IMR-90 (cell line): Measurements from ENCODE around the gene CES1. TPM values are rescaled to one million over a fixed set of nuclear protein-coding genes. Genes with fewer than 3 reads are reported as not detected.

Experiments used
- ATAC-seq: fragments of 200-7000 bp; cut with Tn5 transposase; 2 replicates; pipeline ENCODE4 v1.9.1; 2020; ENCODE audit warnings: low read depth, mild to moderate bottlenecking, moderate library complexity
- BruUV-seq: library from RNA; stranded (reverse); fragments of 400-500 nt; replicated peaks from 2 replicates; lab custom pipeline; 2021; lab: Mats Ljungman, UMichigan
- CTCF ChIA-PET: fragments of 300-600 bp; formaldehyde crosslinking; extraction: SDS; loops from one replicate; lab custom pipeline; 2021; ENCODE audit warnings: antibody characterized with exemption; lab: Yijun Ruan, JAX
- POLR2A ChIA-PET: fragments of 300-600 bp; sonication (Branson Sonifier 250); formaldehyde crosslinking; loops from one replicate; lab custom pipeline; 2022; ENCODE audit warnings: antibody characterized with exemption; ENCODE audit not compliant: unreplicated experiment; lab: Charles Lee
- DNase-seq: peaks from one replicate; pipeline ENCODE4 v3.0.0; 2013
- H2AFZ ChIP-seq: replicated peaks from 2 replicates; pipeline ENCODE3; 2013; ENCODE audit warnings: low read length, mild to moderate bottlenecking; ENCODE audit not compliant: poor library complexity
- H2AK5ac ChIP-seq: 2 replicates; pipeline ENCODE4 v1.6.1; 2013; ENCODE audit warnings: low read depth, low read length, inconsistent platforms
- H2AK9ac ChIP-seq: replicated peaks from 2 replicates; pipeline ENCODE3; 2013; ENCODE audit warnings: mild to moderate bottlenecking, low read depth, low read length, moderate library complexity; ENCODE audit not compliant: poor library complexity
- H2BK120ac ChIP-seq: 2 replicates; pipeline ENCODE4 v1.6.1; 2013; ENCODE audit warnings: low read depth, low read length, inconsistent platforms
- H2BK15ac ChIP-seq: 3 replicates; pipeline ENCODE4 v1.6.1; 2013; ENCODE audit warnings: low read depth, low read length, inconsistent platforms
- H2BK20ac ChIP-seq: 2 replicates; pipeline ENCODE4 v1.6.1; 2013; ENCODE audit warnings: low read depth, mild to moderate bottlenecking, inconsistent platforms, low read length, moderate library complexity
- H2BK5ac ChIP-seq: 2 replicates; pipeline ENCODE4 v1.6.1; 2013; ENCODE audit warnings: mild to moderate bottlenecking, low read depth, low read length, inconsistent platforms; ENCODE audit not compliant: poor library complexity, severe bottlenecking
- H3K14ac ChIP-seq: replicated peaks from 2 replicates; pipeline ENCODE4 v1.6.1; 2013; ENCODE audit warnings: low read depth, low read length, inconsistent platforms
- H3K18ac ChIP-seq: 2 replicates; pipeline ENCODE4 v1.6.1; 2013; ENCODE audit warnings: low read depth, low read length, control low read depth
- H3K23ac ChIP-seq: 2 replicates; pipeline ENCODE4 v1.6.1; 2013; ENCODE audit warnings: low read depth, low read length, inconsistent platforms
- H3K27ac ChIP-seq: 2 replicates; pipeline ENCODE4 v1.5.1; 2013; ENCODE audit warnings: mild to moderate bottlenecking, control low read depth, low read length; ENCODE audit not compliant: insufficient read depth
- H3K27me3 ChIP-seq: 2 replicates; pipeline ENCODE4 v1.6.1; 2013; ENCODE audit warnings: low read length; ENCODE audit not compliant: control insufficient read depth, insufficient read depth
- H3K36me3 ChIP-seq: 2 replicates; pipeline ENCODE4 v1.6.1; 2013; ENCODE audit warnings: low read length, mixed read lengths; ENCODE audit not compliant: control insufficient read depth, insufficient read depth
- H3K4ac ChIP-seq: 2 replicates; pipeline ENCODE4 v1.6.1; 2013; ENCODE audit warnings: low read depth, low read length, inconsistent platforms
- H3K4me1 ChIP-seq: 2 replicates; pipeline ENCODE4 v1.6.1; 2013; ENCODE audit warnings: low read length, mixed read lengths; ENCODE audit not compliant: control insufficient read depth, insufficient read depth
- H3K4me2 ChIP-seq: 2 replicates; pipeline ENCODE4 v1.6.1; 2013; ENCODE audit warnings: low read depth, mild to moderate bottlenecking, control low read depth, low read length, moderate library complexity
- H3K4me3 ChIP-seq: 2 replicates; pipeline ENCODE4 v1.5.1; 2013; ENCODE audit warnings: low read depth, mild to moderate bottlenecking, control low read depth, low read length, moderate library complexity; ENCODE audit not compliant: insufficient read depth
- H3K56ac ChIP-seq: 2 replicates; pipeline ENCODE4 v1.6.1; 2013; ENCODE audit warnings: low read length, inconsistent platforms; ENCODE audit not compliant: insufficient read depth; ENCODE audit errors: extremely low read depth
- H3K79me1 ChIP-seq, 2 experiments: 2 replicates each; pipeline ENCODE4 v1.6.1; 2013; ENCODE audit warnings: low read length in 2 of 2, inconsistent platforms in 1 of 2, low read depth in 1 of 2
- H3K9ac ChIP-seq: 2 replicates; pipeline ENCODE4 v1.6.1; 2013; ENCODE audit warnings: low read depth, low read length, control low read depth
- H3K9me1 ChIP-seq: 2 replicates; pipeline ENCODE4 v1.6.1; 2013; ENCODE audit warnings: low read length, inconsistent platforms; ENCODE audit not compliant: insufficient read depth
- H3K9me3 ChIP-seq: 2 replicates; pipeline ENCODE4 v1.6.1; 2013; ENCODE audit warnings: low read length; ENCODE audit not compliant: control insufficient read depth, insufficient read depth
- H4K20me1 ChIP-seq: 2 replicates; pipeline ENCODE4 v1.6.1; 2013; ENCODE audit warnings: low read length, inconsistent platforms; ENCODE audit not compliant: insufficient read depth
- H4K5ac ChIP-seq: 2 replicates; pipeline ENCODE4 v1.6.1; 2013; ENCODE audit warnings: mild to moderate bottlenecking, low read depth, low read length, control low read depth
- H4K8ac ChIP-seq, 2 experiments: 2 replicates each; pipeline ENCODE4 v1.6.1; 2013; ENCODE audit warnings: low read depth in 2 of 2, low read length in 2 of 2, control low read depth in 1 of 2, inconsistent platforms in 1 of 2
- H4K91ac ChIP-seq: 2 replicates; pipeline ENCODE4 v1.6.1; 2013; ENCODE audit warnings: low read depth, low read length, inconsistent platforms; ENCODE audit not compliant: insufficient read depth
- BHLHE40 ChIP-seq: fragments of 150-350 bp; IDR thresholded peaks from 2 replicates; pipeline ENCODE4 v1.6.1; 2016; ENCODE audit warnings: mild to moderate bottlenecking, low read depth, low read length
- CEBPB ChIP-seq: IDR thresholded peaks from 2 replicates; pipeline ENCODE4 v1.6.1; 2012; ENCODE audit warnings: low read depth, low read length, improper control_type of control experiment
- CHD1 ChIP-seq: IDR thresholded peaks from 2 replicates; pipeline ENCODE4 v1.6.1; 2012; ENCODE audit warnings: low read depth, low read length, improper control_type of control experiment
- FOS ChIP-seq: fragments of 150-350 bp; IDR thresholded peaks from 2 replicates; pipeline ENCODE4 v1.6.1; 2016; ENCODE audit warnings: low read depth, low read length
- MAFK ChIP-seq: IDR thresholded peaks from 2 replicates; pipeline ENCODE4 v1.6.1; 2012; ENCODE audit warnings: low read depth, low read length, improper control_type of control experiment
- MAZ ChIP-seq: IDR thresholded peaks from 2 replicates; pipeline ENCODE4 v1.6.1; 2012; ENCODE audit warnings: low read depth, mild to moderate bottlenecking, low read length, improper control_type of control experiment, moderate library complexity, borderline replicate concordance
- NFE2L2 ChIP-seq: fragments of 150-350 bp; IDR thresholded peaks from 2 replicates; pipeline ENCODE4 v1.6.1; 2016; ENCODE audit warnings: low read depth, mild to moderate bottlenecking, low read length
- POLR2A ChIP-seq: IDR thresholded peaks from 2 replicates; pipeline ENCODE4 v1.6.1; 2012; ENCODE audit warnings: mild to moderate bottlenecking, low read depth, low read length
- RCOR1 ChIP-seq: IDR thresholded peaks from 2 replicates; pipeline ENCODE4 v1.6.1; 2012; ENCODE audit warnings: mild to moderate bottlenecking, low read length, improper control_type of control experiment; ENCODE audit not compliant: insufficient replicate concordance
- RFX5 ChIP-seq: IDR thresholded peaks from 2 replicates; pipeline ENCODE4 v1.8.0; 2012; ENCODE audit warnings: low read depth, mild to moderate bottlenecking, low read length, moderate library complexity
- SMC3 ChIP-seq: fragments of 150-350 bp; IDR thresholded peaks from 2 replicates; pipeline ENCODE4 v1.6.1; 2016; ENCODE audit warnings: low read depth, mild to moderate bottlenecking, antibody characterized with exemption, low read length, moderate library complexity
- WGBS, 2 experiments: methylation state at CpG; one replicate each; pipeline versions ENCODE4 v1.1.5 to v1.1.7; 2013; ENCODE audit warnings: missing lambda C conversion rate in 2 of 2; ENCODE audit not compliant: insufficient read length in 1 of 2; ENCODE audit errors: extremely low coverage in 2 of 2; 5-methylcytosine and 5-hydroxymethylcytosine counted together
- dilution Hi-C: fragments of 300-500 bp; cut with HindIII; formaldehyde crosslinking; loops from one replicate; pipeline ENCODE4 v1.14.3; 2018; ENCODE audit warnings: low sequenced_read_pairs; ENCODE audit not compliant: unreplicated experiment
- in situ Hi-C: fragments of 300-500 bp; cut with MboI; formaldehyde crosslinking; loops from 3 replicates; pipeline ENCODE4 v1.14.3; 2019; ENCODE audit warnings: low sequenced_read_pairs, inconsistent platforms, mixed read lengths
- intact Hi-C: fragments of 100-400 bp; cut with micrococcal nuclease; formaldehyde crosslinking; loops from 2 replicates; pipeline ENCODE4 v1.10.0; 2022
- polyA plus RNA-seq, 3 experiments: library from polyadenylated mRNA; depleted of rRNA; stranded (reverse); fragments of >200 nt; gene quantifications; 2 replicates each; pipeline ENCODE4 v1.2.3, GENCODE V29; 2012; ENCODE audit warnings: low replicate concordance in 1 of 3
- total RNA-seq: library from RNA; depleted of rRNA; stranded (reverse); fragments of >200 nt; gene quantifications from 2 replicates; pipeline ENCODE4 v1.2.3, GENCODE V29; 2012
- TF ChIP-seq, protein P1 (sequence below): fragments of 150-350 bp; IDR thresholded peaks from 2 replicates; pipeline ENCODE4 v1.6.1; 2017; ENCODE audit warnings: mild to moderate bottlenecking, antibody characterized with exemption, low read length, low read depth
- TF ChIP-seq, protein P2 (sequence below): conservative IDR thresholded peaks from 2 replicates; pipeline ENCODE4 v1.5.1; 2012; ENCODE audit warnings: mild to moderate bottlenecking, low read depth, low read length, improper control_type of control experiment
- TF ChIP-seq, protein P3 (sequence below): fragments of 150-350 bp; IDR thresholded peaks from 2 replicates; pipeline ENCODE4 v1.6.1; 2016; ENCODE audit warnings: low read depth, mild to moderate bottlenecking, low read length, moderate library complexity, borderline replicate concordance

CES1 gene
- total and polyA plus RNA-seq, 2 of the 4 experiments (the other 2 are of a cell fraction): 0.03 TPM; not detected in 1

DNA sequence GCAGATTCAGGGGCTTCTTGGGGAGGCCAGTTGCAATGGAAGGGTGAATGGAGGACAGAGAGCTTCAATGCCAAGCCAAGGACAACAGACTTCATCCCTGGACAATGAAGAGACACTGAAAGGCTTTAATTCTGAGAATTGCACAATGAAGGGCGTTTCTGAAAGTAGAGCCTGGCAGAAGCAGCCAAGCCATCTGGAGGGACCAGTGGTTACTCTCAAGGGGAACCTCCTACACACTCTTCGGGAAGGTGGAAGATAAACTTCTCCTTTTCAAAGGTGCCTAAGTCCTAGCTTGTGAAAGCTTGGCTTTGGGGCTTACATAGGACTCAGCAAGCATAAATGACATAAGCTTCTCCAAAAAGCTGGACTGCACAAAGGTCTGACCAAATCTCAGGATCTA, 6.2 kb upstream of the CES1 start:
- H3K36me3 ChIP-seq: no peaks in the 10 kb centered on the region
- no peak overlapping the region for H2AFZ ChIP-seq
- ATAC-seq (no peak), DNase-seq (no peak)
- no peak overlapping the region for H3K4me2 ChIP-seq
- H3K9ac ChIP-seq: no peak overlapping the region
- H2BK15ac ChIP-seq: no peak overlapping the region
- ChIA-PET POLR2A (no interaction called here), CTCF (interaction anchor here (1.0 kb wide), 1 partner anchor 374 kb away, joined by 3 read pairs; no protein-coding TSS in a partner anchor)
- no peaks in the 10 kb centered on the region for H3K9me1 ChIP-seq
- no peaks in the 10 kb centered on the region for H3K27me3 ChIP-seq
- no peak overlapping the region for H3K27ac ChIP-seq
- in situ Hi-C loops: no loop called here
- no peak overlapping the region for H3K4ac ChIP-seq
- dilution Hi-C loops: no loop called here
- H4K20me1 ChIP-seq: no peaks in the 10 kb centered on the region
- no CpG with 5 or more reads among the region's 2 CpGs for WGBS, 2 experiments
- no peak overlapping the region for H2BK5ac ChIP-seq
- intact Hi-C loops: no loop called here
- no peak overlapping the region for H2BK20ac ChIP-seq
- H3K56ac ChIP-seq: no peak overlapping the region
- no peak overlapping the region for H2AK9ac ChIP-seq
- no peak overlapping the region for H4K8ac ChIP-seq
- no peaks in the 10 kb centered on the region for H3K4me1 ChIP-seq
- no peak overlapping the region for H3K18ac ChIP-seq
- H3K79me1 ChIP-seq: no peaks in the 10 kb centered on the region
- H3K23ac ChIP-seq: no peak overlapping the region
- no peak overlapping the region for H2BK120ac ChIP-seq
- TF ChIP-seq, protein P1, sequence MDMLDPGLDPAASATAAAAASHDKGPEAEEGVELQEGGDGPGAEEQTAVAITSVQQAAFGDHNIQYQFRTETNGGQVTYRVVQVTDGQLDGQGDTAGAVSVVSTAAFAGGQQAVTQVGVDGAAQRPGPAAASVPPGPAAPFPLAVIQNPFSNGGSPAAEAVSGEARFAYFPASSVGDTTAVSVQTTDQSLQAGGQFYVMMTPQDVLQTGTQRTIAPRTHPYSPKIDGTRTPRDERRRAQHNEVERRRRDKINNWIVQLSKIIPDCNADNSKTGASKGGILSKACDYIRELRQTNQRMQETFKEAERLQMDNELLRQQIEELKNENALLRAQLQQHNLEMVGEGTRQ: no peak
- TF ChIP-seq MAFK (no peak), BHLHE40 (no peak), FOS (no peak), RCOR1 (no peak), SMC3 (no peak), MAZ (no peak), POLR2A (no peak), CEBPB (no peak), CHD1 (no peak), NFE2L2 (no peak), RFX5 (no peak)
- TF ChIP-seq, protein P2, sequence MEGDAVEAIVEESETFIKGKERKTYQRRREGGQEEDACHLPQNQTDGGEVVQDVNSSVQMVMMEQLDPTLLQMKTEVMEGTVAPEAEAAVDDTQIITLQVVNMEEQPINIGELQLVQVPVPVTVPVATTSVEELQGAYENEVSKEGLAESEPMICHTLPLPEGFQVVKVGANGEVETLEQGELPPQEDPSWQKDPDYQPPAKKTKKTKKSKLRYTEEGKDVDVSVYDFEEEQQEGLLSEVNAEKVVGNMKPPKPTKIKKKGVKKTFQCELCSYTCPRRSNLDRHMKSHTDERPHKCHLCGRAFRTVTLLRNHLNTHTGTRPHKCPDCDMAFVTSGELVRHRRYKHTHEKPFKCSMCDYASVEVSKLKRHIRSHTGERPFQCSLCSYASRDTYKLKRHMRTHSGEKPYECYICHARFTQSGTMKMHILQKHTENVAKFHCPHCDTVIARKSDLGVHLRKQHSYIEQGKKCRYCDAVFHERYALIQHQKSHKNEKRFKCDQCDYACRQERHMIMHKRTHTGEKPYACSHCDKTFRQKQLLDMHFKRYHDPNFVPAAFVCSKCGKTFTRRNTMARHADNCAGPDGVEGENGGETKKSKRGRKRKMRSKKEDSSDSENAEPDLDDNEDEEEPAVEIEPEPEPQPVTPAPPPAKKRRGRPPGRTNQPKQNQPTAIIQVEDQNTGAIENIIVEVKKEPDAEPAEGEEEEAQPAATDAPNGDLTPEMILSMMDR: no peak
- TF ChIP-seq, protein P3, sequence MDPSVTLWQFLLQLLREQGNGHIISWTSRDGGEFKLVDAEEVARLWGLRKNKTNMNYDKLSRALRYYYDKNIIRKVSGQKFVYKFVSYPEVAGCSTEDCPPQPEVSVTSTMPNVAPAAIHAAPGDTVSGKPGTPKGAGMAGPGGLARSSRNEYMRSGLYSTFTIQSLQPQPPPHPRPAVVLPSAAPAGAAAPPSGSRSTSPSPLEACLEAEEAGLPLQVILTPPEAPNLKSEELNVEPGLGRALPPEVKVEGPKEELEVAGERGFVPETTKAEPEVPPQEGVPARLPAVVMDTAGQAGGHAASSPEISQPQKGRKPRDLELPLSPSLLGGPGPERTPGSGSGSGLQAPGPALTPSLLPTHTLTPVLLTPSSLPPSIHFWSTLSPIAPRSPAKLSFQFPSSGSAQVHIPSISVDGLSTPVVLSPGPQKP: no peak
- H4K5ac ChIP-seq: no peak overlapping the region
- no TSS peak for BruUV-seq
- no peak overlapping the region for H3K14ac ChIP-seq
- H3K9me3 ChIP-seq: no peaks in the 10 kb centered on the region
- H4K91ac ChIP-seq: no peak overlapping the region
- no peak overlapping the region for H2AK5ac ChIP-seq
- no peak overlapping the region for H3K4me3 ChIP-seq
